ENCODE data around the gene LRRC56. TPM values are rescaled to one million over a fixed set of nuclear protein-coding genes. Genes with fewer than 3 reads are reported as not detected.

The LRRC56 gene
- total and polyA plus RNA-seq, 9 of the 15 experiments (the other 6 are each of a cell fraction or from before 2014, with no cell fraction given) = 0.03 to 4.5 (median 1.0) TPM; not detected in 1

DNA sequence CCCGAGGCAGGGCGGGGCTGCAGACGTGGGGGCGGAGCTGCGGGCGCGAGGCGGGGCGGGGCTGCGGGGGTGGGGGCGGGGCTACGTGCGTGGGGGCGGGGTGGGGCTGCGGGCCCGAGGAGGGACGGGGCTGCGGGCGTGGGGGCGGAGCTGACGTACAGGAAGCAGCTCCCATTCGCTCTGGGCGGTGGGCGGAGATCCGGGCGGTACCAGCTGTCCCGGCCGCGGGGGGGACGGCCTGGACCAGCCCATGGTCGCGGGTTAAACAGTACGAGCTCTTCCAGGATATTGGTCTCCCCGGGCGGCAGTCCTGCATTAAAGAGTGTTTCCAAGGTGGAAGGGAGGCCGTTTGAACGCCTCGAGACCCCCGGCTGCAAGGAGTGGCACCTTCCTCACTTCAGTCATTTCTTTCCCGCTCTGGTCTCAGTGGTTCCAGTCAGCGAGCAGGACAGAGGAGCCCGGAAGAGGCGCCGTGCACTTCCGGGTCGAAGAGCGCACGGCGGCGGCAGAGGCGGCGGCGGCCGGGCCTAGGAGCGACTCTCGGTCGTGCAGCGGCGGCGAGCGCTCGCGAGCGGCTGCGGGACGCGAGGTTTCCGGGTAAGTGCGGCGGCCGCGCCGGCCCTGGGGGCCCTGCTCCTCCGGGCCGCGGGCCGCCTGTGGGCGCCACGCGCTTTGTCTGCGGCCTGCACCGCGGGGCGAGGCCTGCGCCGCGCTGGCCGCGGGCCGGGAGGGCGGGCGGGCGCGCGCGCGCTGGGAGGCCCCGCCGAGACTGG is 38.9 kb downstream of the LRRC56 start, which contains the start of gene PHRF1 (continued):
- TF ChIP-seq, protein P1, sequence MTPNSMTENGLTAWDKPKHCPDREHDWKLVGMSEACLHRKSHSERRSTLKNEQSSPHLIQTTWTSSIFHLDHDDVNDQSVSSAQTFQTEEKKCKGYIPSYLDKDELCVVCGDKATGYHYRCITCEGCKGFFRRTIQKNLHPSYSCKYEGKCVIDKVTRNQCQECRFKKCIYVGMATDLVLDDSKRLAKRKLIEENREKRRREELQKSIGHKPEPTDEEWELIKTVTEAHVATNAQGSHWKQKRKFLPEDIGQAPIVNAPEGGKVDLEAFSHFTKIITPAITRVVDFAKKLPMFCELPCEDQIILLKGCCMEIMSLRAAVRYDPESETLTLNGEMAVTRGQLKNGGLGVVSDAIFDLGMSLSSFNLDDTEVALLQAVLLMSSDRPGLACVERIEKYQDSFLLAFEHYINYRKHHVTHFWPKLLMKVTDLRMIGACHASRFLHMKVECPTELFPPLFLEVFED (CRISPR knock-in tag; conservative IDR thresholded peaks at IDR 0.05) = peak; percentile 60; the same call in 1 of the 2 replicates
- TF ChIP-seq, protein P2, sequence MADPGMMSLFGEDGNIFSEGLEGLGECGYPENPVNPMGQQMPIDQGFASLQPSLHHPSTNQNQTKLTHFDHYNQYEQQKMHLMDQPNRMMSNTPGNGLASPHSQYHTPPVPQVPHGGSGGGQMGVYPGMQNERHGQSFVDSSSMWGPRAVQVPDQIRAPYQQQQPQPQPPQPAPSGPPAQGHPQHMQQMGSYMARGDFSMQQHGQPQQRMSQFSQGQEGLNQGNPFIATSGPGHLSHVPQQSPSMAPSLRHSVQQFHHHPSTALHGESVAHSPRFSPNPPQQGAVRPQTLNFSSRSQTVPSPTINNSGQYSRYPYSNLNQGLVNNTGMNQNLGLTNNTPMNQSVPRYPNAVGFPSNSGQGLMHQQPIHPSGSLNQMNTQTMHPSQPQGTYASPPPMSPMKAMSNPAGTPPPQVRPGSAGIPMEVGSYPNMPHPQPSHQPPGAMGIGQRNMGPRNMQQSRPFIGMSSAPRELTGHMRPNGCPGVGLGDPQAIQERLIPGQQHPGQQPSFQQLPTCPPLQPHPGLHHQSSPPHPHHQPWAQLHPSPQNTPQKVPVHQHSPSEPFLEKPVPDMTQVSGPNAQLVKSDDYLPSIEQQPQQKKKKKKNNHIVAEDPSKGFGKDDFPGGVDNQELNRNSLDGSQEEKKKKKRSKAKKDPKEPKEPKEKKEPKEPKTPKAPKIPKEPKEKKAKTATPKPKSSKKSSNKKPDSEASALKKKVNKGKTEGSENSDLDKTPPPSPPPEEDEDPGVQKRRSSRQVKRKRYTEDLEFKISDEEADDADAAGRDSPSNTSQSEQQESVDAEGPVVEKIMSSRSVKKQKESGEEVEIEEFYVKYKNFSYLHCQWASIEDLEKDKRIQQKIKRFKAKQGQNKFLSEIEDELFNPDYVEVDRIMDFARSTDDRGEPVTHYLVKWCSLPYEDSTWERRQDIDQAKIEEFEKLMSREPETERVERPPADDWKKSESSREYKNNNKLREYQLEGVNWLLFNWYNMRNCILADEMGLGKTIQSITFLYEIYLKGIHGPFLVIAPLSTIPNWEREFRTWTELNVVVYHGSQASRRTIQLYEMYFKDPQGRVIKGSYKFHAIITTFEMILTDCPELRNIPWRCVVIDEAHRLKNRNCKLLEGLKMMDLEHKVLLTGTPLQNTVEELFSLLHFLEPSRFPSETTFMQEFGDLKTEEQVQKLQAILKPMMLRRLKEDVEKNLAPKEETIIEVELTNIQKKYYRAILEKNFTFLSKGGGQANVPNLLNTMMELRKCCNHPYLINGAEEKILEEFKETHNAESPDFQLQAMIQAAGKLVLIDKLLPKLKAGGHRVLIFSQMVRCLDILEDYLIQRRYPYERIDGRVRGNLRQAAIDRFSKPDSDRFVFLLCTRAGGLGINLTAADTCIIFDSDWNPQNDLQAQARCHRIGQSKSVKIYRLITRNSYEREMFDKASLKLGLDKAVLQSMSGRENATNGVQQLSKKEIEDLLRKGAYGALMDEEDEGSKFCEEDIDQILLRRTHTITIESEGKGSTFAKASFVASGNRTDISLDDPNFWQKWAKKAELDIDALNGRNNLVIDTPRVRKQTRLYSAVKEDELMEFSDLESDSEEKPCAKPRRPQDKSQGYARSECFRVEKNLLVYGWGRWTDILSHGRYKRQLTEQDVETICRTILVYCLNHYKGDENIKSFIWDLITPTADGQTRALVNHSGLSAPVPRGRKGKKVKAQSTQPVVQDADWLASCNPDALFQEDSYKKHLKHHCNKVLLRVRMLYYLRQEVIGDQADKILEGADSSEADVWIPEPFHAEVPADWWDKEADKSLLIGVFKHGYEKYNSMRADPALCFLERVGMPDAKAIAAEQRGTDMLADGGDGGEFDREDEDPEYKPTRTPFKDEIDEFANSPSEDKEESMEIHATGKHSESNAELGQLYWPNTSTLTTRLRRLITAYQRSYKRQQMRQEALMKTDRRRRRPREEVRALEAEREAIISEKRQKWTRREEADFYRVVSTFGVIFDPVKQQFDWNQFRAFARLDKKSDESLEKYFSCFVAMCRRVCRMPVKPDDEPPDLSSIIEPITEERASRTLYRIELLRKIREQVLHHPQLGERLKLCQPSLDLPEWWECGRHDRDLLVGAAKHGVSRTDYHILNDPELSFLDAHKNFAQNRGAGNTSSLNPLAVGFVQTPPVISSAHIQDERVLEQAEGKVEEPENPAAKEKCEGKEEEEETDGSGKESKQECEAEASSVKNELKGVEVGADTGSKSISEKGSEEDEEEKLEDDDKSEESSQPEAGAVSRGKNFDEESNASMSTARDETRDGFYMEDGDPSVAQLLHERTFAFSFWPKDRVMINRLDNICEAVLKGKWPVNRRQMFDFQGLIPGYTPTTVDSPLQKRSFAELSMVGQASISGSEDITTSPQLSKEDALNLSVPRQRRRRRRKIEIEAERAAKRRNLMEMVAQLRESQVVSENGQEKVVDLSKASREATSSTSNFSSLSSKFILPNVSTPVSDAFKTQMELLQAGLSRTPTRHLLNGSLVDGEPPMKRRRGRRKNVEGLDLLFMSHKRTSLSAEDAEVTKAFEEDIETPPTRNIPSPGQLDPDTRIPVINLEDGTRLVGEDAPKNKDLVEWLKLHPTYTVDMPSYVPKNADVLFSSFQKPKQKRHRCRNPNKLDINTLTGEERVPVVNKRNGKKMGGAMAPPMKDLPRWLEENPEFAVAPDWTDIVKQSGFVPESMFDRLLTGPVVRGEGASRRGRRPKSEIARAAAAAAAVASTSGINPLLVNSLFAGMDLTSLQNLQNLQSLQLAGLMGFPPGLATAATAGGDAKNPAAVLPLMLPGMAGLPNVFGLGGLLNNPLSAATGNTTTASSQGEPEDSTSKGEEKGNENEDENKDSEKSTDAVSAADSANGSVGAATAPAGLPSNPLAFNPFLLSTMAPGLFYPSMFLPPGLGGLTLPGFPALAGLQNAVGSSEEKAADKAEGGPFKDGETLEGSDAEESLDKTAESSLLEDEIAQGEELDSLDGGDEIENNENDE (IDR thresholded peaks at IDR 0.05; ENCODE audit: low read depth, low read length) = no peak
- TF ChIP-seq, protein P3, sequence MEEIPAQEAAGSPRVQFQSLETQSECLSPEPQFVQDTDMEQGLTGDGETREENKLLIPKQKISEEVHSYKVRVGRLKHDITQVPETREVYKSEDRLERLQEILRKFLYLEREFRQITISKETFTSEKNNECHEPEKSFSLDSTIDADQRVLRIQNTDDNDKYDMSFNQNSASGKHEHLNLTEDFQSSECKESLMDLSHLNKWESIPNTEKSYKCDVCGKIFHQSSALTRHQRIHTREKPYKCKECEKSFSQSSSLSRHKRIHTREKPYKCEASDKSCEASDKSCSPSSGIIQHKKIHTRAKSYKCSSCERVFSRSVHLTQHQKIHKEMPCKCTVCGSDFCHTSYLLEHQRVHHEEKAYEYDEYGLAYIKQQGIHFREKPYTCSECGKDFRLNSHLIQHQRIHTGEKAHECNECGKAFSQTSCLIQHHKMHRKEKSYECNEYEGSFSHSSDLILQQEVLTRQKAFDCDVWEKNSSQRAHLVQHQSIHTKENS (CRISPR knock-in tag; IDR thresholded peaks at IDR 0.05) = no peak
- TF ChIP-seq ETV6 (IDR thresholded peaks at IDR 0.05; ENCODE audit: borderline replicate concordance in 1 of 2, low read depth in 2 of 2, low read length in 1 of 2) = no peak
- no peak for TF ChIP-seq ETV6 (CRISPR knock-in tag; IDR thresholded peaks at IDR 0.05; ENCODE audit: borderline replicate concordance)
- peak; percentile 98 for TF ChIP-seq NR2C2 (CRISPR knock-in tag; IDR thresholded peaks at IDR 0.05)
- TF ChIP-seq NR2C2 (tag; IDR thresholded peaks at IDR 0.05) = peak; percentile 99
- TF ChIP-seq, protein P4, sequence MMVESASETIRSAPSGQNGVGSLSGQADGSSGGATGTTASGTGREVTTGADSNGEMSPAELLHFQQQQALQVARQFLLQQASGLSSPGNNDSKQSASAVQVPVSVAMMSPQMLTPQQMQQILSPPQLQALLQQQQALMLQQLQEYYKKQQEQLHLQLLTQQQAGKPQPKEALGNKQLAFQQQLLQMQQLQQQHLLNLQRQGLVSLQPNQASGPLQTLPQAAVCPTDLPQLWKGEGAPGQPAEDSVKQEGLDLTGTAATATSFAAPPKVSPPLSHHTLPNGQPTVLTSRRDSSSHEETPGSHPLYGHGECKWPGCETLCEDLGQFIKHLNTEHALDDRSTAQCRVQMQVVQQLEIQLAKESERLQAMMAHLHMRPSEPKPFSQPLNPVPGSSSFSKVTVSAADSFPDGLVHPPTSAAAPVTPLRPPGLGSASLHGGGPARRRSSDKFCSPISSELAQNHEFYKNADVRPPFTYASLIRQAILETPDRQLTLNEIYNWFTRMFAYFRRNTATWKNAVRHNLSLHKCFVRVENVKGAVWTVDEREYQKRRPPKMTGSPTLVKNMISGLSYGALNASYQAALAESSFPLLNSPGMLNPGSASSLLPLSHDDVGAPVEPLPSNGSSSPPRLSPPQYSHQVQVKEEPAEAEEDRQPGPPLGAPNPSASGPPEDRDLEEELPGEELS (CRISPR knock-in tag; IDR thresholded peaks at IDR 0.05; ENCODE audit: borderline replicate concordance) = no peak
- 0 out of 2 replicates have a peak, but pooled peaks have one; percentile 22 for TF ChIP-seq ZBTB17 (CRISPR knock-in tag; IDR thresholded peaks at IDR 0.05)
- TF ChIP-seq ELF1 (tag; IDR thresholded peaks at IDR 0.05) = peak; percentile 99
